GM20000 (cell line): ENCODE results near the gene HIP1.
"Not testable (repeated sequence)": the region's sequence is repeated elsewhere in the genome, so short reads cannot be mapped to it uniquely, and the experiment has no call there.

ENCODE experiments used
- DNase-seq: peaks from one replicate; pipeline ENCODE4 v3.0.0; 2012; ENCODE audit warnings: low spot score
- CTCF ChIP-seq: IDR thresholded peaks from 2 replicates; pipeline ENCODE4 v1.5.1; 2012; ENCODE audit warnings: mild to moderate bottlenecking, control low read depth; ENCODE audit errors: extremely low read depth, missing control alignments

The HIP1 gene

DNA sequence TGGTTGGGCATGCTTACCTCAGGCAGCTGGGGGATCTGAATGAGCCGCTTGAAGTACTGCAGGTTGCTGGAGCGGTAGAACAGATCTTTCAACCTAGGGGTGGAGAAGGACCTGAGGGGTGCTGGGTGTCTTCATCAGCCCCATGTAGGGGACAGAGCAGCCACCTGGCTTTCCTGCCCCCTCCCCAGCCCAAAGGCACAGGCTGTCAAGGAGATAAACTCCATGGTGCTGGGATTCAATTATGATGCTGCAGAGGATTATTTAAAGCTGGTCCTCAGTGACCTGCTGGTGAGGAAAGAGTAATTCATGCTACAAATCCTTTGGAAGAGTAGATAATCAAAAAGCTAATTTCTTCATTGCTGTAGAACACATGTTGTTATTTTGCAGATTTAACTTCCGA, 175.6 kb downstream of the HIP1 start:
- DNase-seq = no peak
- no peak for TF ChIP-seq CTCF

DNA sequence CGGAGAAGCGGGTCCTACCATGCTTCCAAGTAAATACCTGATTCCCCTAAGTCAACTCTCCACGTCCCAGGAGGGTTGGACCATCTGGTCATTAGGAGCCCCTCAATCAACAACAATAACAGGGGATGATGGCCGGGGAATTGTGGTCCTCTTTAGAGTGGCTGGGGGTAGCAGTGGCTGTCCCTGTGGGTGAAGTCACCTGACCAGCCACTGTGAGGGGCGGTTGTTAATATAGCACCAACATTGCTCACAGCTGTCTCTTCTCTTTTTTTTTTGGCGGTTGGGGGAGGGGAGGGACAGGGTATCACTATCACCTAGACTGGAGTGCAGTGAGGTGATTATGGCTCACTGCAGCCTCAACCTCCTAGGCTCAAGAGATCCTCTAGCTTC, 178.8 kb downstream of the HIP1 start:
- DNase-seq = no peak
- no peak for TF ChIP-seq CTCF

DNA sequence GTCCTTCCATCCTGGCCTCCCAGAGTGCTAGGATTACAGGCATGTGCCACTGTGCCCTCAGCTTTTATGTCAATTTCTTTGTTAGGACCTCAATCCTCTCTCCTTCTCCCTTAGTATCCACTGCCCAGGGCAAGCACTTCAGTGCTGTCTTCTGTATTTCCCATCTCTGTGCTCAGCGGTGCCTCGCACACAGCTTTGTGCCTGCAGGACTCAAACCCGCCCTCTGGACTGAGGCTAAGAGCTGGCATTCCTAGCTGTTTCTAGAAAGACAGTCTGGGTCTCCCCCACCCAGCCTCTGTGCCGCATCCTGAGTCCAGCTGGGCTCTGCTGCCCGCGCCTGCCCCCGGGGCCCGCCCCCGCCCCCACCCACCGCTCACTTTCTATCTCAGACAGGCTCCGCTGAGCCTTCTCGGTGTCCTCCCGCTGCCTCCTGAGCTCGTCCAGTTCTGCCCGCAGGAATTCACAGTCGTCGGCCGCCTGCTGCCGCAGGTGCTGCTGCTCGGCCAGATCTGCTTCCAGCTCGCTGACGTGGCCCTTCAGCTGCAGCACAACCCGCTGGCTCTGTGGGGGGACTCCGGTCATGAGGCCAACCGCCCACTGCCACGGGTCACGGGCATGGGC, 179.3 kb downstream of the HIP1 start:
- TF ChIP-seq CTCF = no peak
- no peak for DNase-seq

- DNase-seq = not testable (repeated sequence)
Observed at GRCh38 chr7:75556835-75557234, 181.9 kb downstream of the HIP1 start.

GRCh38 chr7:75555736-75556135, 183.0 kb downstream of the HIP1 start:
- no peak for TF ChIP-seq CTCF
- DNase-seq = no peak

GRCh38 chr7:75546237-75547015, 192.3 kb downstream of the HIP1 start:
- no peak for TF ChIP-seq CTCF
- no peak for DNase-seq

- DNase-seq = no peak
- no peak for TF ChIP-seq CTCF
Observed at GRCh38 chr7:75537731-75538130, 201.0 kb downstream of the HIP1 start.
